Type B pancreatic cell (in vitro differentiated cells): ENCODE measurements around the gene C1QL1. TPM values are rescaled to one million over a fixed set of nuclear protein-coding genes. Genes with fewer than 3 reads are reported as not detected.

ENCODE experiments used
- DNase-seq: peaks from one replicate; pipeline ENCODE4 v3.0.0; 2021; ENCODE audit warnings: mixed read lengths; ENCODE audit not compliant: unreplicated experiment; ENCODE audit errors: extremely low spot score
- H3K27ac Mint-ChIP-seq: 2 replicates; pipeline ENCODE4 v1.8.0; 2021; ENCODE audit warnings: mild to moderate bottlenecking, mixed read lengths
- H3K27me3 Mint-ChIP-seq: 2 replicates; pipeline ENCODE4 v1.8.0; 2021; ENCODE audit warnings: mixed read lengths
- H3K36me3 Mint-ChIP-seq: 2 replicates; pipeline ENCODE4 v1.8.0; 2021; ENCODE audit warnings: mixed read lengths
- H3K4me1 Mint-ChIP-seq: one replicate; pipeline ENCODE4 v1.8.0; 2021; ENCODE audit warnings: mixed read lengths; ENCODE audit not compliant: unreplicated experiment
- H3K4me3 Mint-ChIP-seq: 2 replicates; pipeline ENCODE4 v1.8.0; 2021; ENCODE audit warnings: mild to moderate bottlenecking, mixed read lengths
- H3K9me3 Mint-ChIP-seq: 2 replicates; pipeline ENCODE4 v1.8.0; 2021; ENCODE audit warnings: mixed read lengths
- CTCF ChIP-seq: fragments of 200-600 bp; sonication (generic); conservative IDR thresholded peaks from 2 replicates; pipeline ENCODE4 v1.5.0; 2021; ENCODE audit warnings: antibody characterized with exemption, mild to moderate bottlenecking
- total RNA-seq: library from RNA; stranded (reverse); gene quantifications from 2 replicates; pipeline ENCODE4 v1.2.1, GENCODE V29; 2021; ENCODE audit warnings: low replicate concordance

The C1QL1 gene
- total RNA-seq, 1 donor from 2014 or later: 15.6 TPM

DNA sequence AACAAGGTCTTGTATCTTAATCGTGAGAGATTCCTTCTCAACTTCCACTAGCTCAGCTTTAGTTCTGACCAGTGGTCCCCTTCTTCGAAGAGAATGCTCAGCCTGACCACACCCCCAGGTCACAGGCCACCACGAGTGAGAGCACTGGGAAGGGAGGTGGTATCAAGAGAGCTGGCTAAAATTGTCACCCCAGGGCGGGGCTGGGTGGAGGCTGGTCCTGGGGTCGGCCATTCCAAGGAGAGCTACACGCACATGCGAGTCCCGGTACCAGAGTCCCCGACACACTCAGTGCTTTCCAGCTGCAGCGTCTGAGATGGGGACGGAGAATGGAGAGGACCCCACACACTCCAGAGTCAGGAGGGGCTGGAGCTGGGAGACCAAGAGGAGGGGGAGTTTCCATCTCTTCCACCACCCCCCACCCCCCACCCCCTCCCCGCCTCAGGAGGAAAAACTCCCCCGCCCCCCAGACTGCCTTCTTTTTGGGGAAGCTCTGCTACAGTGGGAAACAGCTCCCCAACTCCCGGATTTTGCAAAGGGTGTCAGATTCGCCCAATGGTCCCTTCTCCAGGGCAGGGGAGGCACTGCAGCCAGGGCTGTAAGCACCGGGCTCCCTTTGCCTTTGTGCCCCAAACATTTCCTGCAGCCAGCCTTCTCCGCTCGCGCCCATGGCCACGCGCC lies 1.6 kb downstream of the C1QL1 start:
- no peaks in the 10 kb centered on the region for H3K36me3 Mint-ChIP-seq
- no peak for TF ChIP-seq CTCF
- peaks cover 74% of the 10 kb centered on the region for H3K27me3 Mint-ChIP-seq
- DNase-seq: no peak
- H3K27ac Mint-ChIP-seq: no peak overlapping the region
- peaks cover 5% of the 10 kb centered on the region for H3K4me1 Mint-ChIP-seq
- H3K9me3 Mint-ChIP-seq: no peaks in the 10 kb centered on the region
- H3K4me3 Mint-ChIP-seq: peak overlapping the region; percentile 52

GRCh38 chr17:44965481-44966234 lies 2.4 kb downstream of the C1QL1 start:
- H3K27me3 Mint-ChIP-seq: peaks cover 66% of the 10 kb centered on the region
- H3K9me3 Mint-ChIP-seq: no peaks in the 10 kb centered on the region
- peaks cover 5% of the 10 kb centered on the region for H3K4me1 Mint-ChIP-seq
- H3K27ac Mint-ChIP-seq: no peak overlapping the region
- no peaks in the 10 kb centered on the region for H3K36me3 Mint-ChIP-seq
- no peak for DNase-seq
- H3K4me3 Mint-ChIP-seq: peak overlapping the region; percentile 52
- TF ChIP-seq CTCF: no peak

GRCh38 chr17:44961921-44962350 lies 6.2 kb downstream of the C1QL1 start:
- no peak overlapping the region for H3K27ac Mint-ChIP-seq
- no peaks in the 10 kb centered on the region for H3K36me3 Mint-ChIP-seq
- H3K27me3 Mint-ChIP-seq: peaks cover 40% of the 10 kb centered on the region
- no peak overlapping the region for H3K4me3 Mint-ChIP-seq
- H3K4me1 Mint-ChIP-seq: no peaks in the 10 kb centered on the region
- DNase-seq: no peak
- TF ChIP-seq CTCF: no peak
- no peaks in the 10 kb centered on the region for H3K9me3 Mint-ChIP-seq

- Mint-ChIP-seq H3K9me3 (no peaks in the 10 kb centered on the region), H3K36me3 (no peaks in the 10 kb centered on the region), H3K4me1 (peaks cover 9% of the 10 kb centered on the region), H3K27ac (no peak overlapping the region), H3K4me3 (no peak overlapping the region), H3K27me3 (peaks cover 36% of the 10 kb centered on the region)
- TF ChIP-seq CTCF: no peak
- DNase-seq: no peak
These were observed 7.4 kb downstream of the C1QL1 start for GRCh38 chr17:44960691-44961090.

GRCh38 chr17:44959821-44960531 lies 8.1 kb downstream of the C1QL1 start:
- peaks cover 11% of the 10 kb centered on the region for H3K4me1 Mint-ChIP-seq
- H3K27me3 Mint-ChIP-seq: peaks cover 34% of the 10 kb centered on the region
- H3K27ac Mint-ChIP-seq: no peak overlapping the region
- H3K36me3 Mint-ChIP-seq: no peaks in the 10 kb centered on the region
- H3K4me3 Mint-ChIP-seq: no peak overlapping the region
- no peak for TF ChIP-seq CTCF
- no peak for DNase-seq
- H3K9me3 Mint-ChIP-seq: no peaks in the 10 kb centered on the region
